ENCODE data around the gene CDCP2.

Gene CDCP2

GRCh38 chr1:54152696-54153095 is at the start of gene CDCP2:
TSS of gene CDCP2 (minus strand) at chr1:54153000. CDS start at chr1:54152922, 78 bp downstream.
- no peak for DNase-seq

DNA sequence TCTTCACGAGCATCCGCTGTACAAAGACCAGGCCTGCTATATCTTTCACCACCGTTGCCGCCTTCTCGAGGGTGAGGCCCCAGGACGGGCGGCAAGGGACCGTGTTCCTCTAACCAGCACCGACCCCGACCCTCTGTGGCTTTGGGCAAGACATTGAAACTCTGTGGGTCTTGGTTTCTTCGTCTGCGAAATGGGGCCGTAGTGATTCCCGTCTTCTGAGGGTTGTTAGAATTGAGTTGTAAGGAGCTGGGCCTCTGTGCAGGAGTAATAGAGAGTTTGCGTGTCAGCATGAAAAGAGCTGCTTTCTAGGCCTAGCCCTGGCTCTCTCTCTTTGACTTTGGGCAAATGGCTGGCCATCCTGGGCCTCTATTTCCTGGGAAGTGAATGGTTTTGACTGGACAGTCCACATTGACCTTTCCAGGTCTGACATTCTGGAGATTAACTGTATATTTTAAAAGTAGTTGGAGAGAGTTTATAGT is 47.8 kb upstream of the CDCP2 start:
- peak; percentile 2 for DNase-seq

DNA sequence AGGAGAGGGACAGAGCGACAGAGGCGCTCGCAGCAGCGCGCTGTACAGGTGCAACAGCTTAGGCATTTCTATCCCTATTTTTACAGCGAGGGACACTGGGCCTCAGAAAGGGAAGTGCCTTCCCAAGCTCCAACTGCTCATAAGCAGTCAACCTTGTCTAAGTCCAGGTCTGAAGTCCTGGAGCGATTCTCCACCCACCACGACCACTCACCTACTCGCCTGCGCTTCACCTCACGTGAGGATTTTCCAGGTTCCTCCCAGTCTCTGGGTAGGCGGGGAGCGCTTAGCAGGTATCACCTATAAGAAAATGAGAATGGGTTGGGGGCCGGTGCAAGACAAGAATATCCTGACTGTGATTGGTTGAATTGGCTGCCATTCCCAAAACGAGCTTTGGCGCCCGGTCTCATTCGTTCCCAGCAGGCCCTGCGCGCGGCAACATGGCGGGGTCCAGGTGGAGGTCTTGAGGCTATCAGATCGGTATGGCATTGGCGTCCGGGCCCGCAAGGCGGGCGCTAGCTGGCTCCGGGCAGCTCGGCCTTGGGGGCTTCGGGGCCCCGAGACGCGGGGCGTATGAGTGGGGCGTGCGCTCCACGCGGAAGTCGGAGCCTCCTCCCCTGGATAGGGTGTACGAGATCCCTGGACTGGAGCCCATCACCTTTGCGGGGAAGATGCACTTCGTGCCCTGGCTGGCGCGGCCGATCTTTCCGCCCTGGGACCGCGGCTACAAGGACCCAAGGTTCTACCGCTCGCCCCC is 47.1 kb upstream of the CDCP2 start, which contains the start of the genes CYB5RL and MRPL37:
Gene CYB5RL (minus strand): TSS at position 266 of the 754 bp plus-strand sequence. CDS start 4,414 bp downstream, outside the sequence.
Gene MRPL37 (plus strand): TSS at position 403 of the 754 bp plus-strand sequence. CDS start 77 bp downstream, at position 480.
- DNase-seq, result peak; percentile 96

DNA sequence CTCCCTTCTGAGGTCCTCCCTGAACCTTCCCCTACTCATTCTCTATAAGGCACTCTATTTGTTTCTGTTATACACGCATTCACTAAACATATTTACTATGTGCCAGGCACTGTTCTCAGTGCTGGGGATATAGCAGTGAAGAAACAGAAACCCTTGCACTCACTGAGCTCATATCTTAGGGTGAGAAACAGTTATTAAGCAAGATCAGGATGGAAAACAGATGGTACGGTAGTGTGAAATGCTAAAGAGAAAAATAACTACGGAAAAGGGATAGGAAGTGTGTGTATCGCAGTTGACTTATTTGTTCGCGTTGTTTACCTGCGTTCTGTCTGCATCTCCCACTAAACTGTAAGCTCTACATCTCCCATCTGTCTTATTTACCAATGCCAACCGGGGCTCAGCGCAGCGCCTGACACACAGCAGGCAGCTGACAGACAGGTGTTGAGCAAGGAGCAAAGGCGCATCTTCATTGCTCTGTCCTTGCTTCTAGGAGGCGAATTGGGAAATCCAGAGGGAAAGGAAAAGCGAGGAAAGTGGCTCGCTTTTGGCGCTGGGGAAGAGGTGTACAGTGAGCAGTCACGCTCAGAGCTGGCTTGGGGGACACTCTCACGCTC is 46.5 kb upstream of the CDCP2 start:
- DNase-seq, result peak; percentile 32

DNA sequence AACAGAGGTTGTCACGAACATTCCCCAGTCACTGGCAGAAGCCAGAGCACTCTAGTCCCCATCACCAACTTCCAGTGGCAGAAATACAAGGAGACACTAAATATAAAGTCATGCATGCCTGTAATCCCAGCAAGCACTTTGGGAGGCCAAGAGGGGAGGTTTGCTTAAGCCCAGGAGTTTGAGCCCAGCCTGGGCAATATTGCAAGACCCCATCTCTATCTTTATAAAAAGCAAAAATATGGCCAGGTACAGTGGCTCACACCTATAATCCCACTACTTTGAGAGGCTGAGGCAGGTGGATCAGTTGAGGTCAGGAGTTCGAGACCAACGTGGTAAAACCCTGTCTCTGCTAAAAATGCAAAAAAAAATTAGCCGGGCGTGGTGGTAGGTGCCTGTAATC is 40.7 kb upstream of the CDCP2 start:
- DNase-seq, result no peak

DNA sequence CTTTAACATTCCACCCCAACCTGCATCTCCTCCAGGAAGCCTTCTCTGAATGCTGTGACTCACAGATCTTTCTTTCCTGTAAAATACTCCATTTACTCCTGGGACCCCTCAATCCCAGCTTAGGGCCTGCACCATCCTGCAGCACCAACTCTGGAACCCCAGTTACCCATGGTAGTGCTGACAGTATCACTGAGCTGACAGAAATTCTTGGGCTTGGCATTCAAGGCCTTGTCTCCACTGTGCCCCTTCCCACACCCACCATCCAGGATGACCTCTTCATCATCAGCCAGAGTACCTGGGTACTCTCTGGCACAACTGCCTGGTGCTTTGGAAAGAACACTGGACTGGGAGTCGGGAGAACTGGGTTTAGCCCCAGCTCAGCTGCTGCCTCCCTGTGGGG is 38.7 kb upstream of the CDCP2 start:
- DNase-seq, result no peak

- DNase-seq, result no peak
These were observed 37.7 kb upstream of the CDCP2 start for GRCh38 chr1:54190526-54190925.

DNA sequence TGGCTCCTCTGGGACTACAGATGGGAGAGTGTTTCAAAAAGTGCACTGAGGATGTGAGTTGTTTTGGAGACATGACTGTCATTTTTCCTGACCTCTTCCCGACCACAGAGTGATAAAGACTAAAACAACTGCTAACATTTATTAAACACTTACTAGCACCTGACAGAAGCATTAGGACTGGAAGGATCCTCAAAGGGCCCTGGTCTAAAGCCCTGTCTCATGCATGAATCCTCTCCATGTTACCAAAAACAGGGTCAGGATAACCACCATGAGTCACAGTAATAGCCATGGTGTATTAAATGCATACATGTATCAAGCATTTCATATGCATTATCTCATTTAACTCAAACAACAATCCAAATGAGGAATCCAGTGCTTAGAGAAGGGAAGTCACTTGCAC is 35.5 kb upstream of the CDCP2 start:
- no peak for DNase-seq

- DNase-seq, result no peak
These were observed 33.3 kb upstream of the CDCP2 start for GRCh38 chr1:54186056-54186455.

GRCh38 chr1:54180701-54181360 is 28.0 kb upstream of the CDCP2 start:
- DNase-seq, result no peak

GRCh38 chr1:54178296-54179070 is 25.7 kb upstream of the CDCP2 start:
- DNase-seq, result no peak

DNA sequence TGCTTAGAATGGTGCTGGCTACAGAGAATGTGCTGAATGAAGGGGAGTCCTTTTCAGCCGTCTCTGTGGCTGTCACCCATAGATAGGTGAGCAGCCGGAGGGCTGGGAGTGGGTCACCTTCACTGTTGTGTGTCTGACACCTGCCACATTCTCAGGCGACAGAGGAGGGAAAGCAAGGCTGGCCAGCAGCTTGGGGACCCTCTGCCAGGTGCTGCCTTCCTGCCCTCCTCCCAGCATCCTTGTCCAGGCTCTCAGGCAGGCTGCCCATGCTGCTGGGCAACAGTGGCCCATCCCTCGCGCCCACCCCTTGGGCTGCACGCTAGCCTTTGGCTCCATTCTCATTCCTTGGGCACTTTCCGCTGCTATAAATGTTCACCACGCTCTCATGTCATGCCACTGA is 24.9 kb upstream of the CDCP2 start:
- DNase-seq, result no peak

GRCh38 chr1:54176621-54177327 is 24.0 kb upstream of the CDCP2 start:
- no peak for DNase-seq

DNA sequence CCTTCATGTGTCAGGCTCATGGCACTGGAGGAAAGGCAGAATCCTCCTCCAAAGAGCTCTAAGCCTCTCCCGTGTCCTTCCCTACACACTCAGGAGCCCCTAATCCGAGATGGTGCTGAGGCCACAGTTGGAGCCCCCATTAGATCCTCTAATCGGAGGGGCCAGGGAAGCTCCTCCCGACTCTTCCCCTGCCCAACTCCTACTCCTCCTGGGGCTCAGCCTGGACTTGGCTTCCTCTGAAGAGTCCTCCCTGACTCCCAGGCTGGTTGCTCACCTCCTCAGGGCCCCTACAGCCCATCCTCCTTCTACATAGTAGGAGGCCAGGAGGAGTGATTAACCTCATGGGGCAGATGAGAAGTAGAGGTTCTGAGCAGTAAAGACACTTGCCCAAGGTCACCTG is 21.3 kb upstream of the CDCP2 start:
- no peak for DNase-seq

DNA sequence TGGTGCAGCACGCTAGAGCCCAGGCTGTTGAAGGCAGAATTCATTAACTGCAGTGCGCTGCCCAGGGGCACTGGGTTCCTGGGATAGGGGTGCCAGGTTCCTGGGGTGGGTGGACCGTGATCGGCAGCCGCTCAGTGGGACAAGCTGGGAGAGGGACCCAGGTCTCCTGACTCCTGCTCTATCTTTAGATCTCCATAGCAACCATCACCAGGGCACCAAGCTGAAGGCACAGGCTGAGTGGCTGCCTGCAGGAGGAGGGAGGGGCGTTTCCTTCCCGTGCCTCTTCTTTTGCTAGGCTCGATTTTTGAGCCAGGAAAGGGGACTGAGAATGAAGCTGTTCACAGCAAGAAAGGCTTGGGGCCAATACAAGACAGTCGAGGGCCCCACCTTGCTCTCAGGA is 20.9 kb upstream of the CDCP2 start:
- DNase-seq, result no peak

DNA sequence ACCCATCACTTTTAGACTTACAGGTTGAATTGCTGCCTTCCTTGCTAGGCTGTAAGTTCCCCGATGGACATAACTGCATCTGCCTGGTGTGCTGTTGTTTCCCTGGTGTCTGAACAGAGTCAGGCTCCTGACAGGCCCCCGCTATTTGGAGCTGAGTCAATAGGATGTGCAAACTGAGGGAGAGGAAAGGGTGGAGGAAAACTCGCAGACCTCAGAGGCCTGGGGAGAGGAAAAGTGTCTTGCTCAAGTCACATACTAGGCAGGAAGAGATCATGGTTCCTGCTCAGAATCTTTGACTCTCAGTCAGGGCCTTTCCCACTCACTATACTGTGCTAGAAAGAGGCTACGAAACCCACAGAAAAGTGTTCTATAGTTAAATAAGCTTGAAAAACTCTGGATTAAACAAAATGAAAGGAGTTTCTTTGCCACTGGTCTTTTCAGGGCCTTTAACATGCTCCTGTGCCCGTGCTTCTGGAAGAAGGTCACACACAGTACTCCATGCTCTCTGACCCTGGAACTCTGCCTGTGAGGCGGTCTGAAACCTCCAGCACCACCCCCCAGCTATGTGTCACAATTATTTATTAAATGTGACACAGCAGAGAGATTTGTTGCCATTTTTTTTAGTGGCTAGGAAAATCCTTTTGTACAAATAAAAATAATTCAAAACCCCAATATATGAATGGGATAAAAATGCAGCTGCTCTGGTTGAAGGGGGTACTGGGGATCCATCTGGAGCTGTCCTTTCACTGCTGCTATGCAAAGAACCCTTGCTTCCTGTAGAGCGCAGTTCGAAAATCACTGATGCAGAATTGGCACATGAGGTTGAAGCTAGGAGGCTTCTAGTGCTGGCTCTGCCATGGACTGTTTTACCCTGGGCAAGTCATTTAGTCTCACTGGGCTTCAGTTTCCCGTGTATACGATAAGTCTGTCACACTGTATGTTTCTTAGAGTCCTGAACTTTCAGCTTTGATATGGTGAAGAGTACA is 20.1 kb upstream of the CDCP2 start:
- no peak for DNase-seq

- DNase-seq, result no peak
These were observed 18.8 kb upstream of the CDCP2 start for GRCh38 chr1:54171606-54172005.

GRCh38 chr1:54171016-54171415 is 18.2 kb upstream of the CDCP2 start:
- DNase-seq, result peak; percentile 15

DNA sequence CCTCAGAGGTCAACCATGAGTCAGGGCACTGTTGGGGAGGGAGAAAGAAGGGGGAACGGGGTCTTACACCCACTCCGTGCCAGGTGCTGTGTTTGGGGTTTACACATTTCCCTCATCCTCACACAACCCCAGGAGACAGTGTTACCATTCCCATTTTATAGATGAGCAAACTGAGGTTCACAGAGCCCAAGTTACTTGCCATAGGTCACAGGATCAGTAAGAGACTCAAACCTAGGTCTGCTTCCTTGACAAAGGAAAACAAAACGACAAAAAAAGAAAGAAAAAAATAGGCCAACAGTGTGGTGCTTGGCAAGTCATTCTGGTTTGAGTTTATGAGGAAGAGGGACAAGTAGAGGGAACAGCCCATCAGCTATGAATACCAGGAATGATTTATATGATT is 16.3 kb upstream of the CDCP2 start:
- no peak for DNase-seq

DNA sequence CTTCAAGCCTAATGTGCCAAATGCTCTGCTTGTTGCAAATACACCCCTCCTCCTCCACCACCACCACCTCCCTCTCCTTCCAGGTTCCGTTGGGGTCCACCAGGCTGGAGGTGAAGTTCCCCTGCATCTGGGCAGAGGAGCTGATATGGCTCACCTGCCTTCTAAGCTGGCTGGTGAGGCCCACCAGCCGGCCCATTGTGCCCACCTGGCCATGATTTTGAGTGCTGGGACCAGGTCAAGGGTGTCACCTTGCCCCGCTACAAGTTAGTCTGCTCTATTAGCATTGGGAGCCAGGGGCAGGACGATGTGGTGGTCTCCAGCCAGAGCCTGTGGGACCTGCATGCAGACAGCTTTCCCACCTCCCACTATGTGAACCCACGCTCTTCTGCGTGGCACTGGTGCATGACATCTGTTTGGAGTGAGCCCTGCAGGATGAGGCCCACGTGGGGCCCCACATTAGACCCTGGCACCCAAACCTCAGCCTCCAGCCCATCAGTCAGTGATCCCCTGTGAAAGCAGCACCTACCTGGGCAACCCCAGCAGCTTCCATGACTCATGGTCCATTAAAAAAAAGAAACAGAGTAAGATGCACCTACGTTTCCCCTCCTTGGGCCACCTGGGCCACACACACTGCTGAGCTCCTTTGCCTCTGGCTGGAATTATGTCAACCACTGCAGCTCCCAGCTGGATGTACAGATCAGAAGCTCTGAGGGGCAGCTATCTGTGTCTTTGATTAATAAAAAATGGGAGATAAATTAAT is 15.6 kb upstream of the CDCP2 start:
- DNase-seq, result no peak
